C4-2B (cell line): Measurements from ENCODE around the gene LOXL1.

Source experiments
- ZFX ChIP-seq: fragments of 450-650 bp; IDR thresholded peaks from 2 replicates; pipeline ENCODE4 v1.6.1; 2017
- TF ChIP-seq, protein P1 (sequence below): fragments of 450-650 bp; conservative IDR thresholded peaks from 2 replicates; pipeline ENCODE4 v1.5.1; 2017; ENCODE audit warnings: mild to moderate bottlenecking

DNA sequence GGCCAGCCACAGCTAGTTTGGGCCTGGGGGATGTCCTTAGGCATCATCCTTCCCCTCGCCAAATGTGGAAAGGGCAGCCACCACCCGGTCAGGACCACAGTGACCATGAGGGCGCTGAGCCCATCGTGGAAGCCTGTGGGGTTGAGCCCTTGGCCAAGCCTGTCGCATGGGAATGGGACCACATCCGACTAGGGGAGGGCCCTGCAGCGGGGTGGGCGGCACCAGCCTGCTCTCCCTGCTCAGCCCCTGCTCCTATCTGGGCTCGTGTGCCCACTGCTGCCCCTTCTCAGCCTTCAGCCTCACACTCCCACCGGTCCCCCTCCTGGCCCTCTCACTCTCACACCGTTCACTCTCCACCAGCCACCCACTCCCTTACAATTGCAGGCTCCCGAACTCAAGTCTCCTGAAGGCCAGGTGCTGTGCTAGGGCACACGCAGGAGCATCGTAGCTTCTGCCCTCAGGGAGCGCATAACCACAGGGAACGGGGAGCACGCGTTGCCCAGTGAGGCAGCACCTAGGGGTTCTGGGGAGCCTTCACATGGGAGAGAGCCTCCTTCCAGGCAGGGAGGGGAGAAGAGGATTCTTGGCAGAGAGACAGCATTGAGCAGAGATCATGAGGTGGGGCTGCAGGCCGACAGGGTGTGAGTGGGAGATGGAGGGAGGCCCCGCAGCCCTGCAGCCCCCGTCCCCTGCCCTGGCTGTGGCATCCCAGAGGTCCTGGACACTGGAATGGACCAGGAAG is 26.1 kb downstream of the LOXL1 start:
- TF ChIP-seq, protein P1, sequence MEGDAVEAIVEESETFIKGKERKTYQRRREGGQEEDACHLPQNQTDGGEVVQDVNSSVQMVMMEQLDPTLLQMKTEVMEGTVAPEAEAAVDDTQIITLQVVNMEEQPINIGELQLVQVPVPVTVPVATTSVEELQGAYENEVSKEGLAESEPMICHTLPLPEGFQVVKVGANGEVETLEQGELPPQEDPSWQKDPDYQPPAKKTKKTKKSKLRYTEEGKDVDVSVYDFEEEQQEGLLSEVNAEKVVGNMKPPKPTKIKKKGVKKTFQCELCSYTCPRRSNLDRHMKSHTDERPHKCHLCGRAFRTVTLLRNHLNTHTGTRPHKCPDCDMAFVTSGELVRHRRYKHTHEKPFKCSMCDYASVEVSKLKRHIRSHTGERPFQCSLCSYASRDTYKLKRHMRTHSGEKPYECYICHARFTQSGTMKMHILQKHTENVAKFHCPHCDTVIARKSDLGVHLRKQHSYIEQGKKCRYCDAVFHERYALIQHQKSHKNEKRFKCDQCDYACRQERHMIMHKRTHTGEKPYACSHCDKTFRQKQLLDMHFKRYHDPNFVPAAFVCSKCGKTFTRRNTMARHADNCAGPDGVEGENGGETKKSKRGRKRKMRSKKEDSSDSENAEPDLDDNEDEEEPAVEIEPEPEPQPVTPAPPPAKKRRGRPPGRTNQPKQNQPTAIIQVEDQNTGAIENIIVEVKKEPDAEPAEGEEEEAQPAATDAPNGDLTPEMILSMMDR, result no peak
- no peak for TF ChIP-seq ZFX
